ENCODE results near the gene KCNQ1.

DNA sequence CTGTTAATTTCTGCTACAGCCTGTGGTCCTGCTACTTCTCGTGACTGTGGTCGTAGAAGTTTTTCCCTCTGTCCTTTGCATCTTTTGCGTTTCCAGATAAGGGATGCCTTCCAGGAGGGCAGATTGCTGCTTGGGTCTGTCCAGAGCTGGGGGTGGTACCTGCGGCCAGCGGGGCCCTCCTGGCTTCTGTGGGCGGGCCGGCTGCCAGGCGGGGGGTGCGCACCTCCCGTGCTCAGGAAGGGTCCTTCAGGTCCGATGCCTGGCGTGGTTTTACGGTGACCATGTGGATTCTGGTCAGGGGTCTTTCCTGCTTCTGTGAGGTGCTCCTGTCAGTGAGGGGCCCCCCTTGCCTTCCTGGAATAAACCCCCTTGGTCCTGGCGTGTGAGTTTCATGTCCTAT, 84.8 kb downstream of the KCNQ1 start:
- TF ChIP-seq, protein P1, sequence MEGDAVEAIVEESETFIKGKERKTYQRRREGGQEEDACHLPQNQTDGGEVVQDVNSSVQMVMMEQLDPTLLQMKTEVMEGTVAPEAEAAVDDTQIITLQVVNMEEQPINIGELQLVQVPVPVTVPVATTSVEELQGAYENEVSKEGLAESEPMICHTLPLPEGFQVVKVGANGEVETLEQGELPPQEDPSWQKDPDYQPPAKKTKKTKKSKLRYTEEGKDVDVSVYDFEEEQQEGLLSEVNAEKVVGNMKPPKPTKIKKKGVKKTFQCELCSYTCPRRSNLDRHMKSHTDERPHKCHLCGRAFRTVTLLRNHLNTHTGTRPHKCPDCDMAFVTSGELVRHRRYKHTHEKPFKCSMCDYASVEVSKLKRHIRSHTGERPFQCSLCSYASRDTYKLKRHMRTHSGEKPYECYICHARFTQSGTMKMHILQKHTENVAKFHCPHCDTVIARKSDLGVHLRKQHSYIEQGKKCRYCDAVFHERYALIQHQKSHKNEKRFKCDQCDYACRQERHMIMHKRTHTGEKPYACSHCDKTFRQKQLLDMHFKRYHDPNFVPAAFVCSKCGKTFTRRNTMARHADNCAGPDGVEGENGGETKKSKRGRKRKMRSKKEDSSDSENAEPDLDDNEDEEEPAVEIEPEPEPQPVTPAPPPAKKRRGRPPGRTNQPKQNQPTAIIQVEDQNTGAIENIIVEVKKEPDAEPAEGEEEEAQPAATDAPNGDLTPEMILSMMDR (optimal IDR thresholded peaks at IDR 0.05 in 1 of 3, IDR thresholded peaks at IDR 0.05 in 1 of 3, conservative IDR thresholded peaks at IDR 0.05 in 1 of 3; ENCODE audit: extremely low read depth in 1 of 3, insufficient read depth in 2 of 3, low read length in 3 of 3) = no peak
- TF ChIP-seq EZH2 (IDR thresholded peaks at IDR 0.05; ENCODE audit: low read length) = no peak

All from keratinocyte (primary cell).